GM10248 (cell line): ENCODE data around the gene NSUN5.
"Not testable (repeated sequence)": the region's sequence is repeated elsewhere in the genome, so short reads cannot be mapped to it uniquely, and the experiment has no call there.

Experiments
- CTCF ChIA-PET: fragments of 300-600 bp; sonication (Branson Sonifier 250); formaldehyde crosslinking; extraction: SDS; loops from one replicate; lab custom pipeline; 2021; ENCODE audit warnings: antibody characterized with exemption; lab: Yijun Ruan, JAX
- POLR2A ChIA-PET: fragments of 350-650 bp; sonication (Branson Sonifier 250); formaldehyde crosslinking; extraction: SDS; loops from one replicate; lab custom pipeline; 2020; ENCODE audit warnings: antibody characterized with exemption; lab: Yijun Ruan, JAX
- DNase-seq: peaks from one replicate; pipeline ENCODE4 v3.0.0; 2012; ENCODE audit errors: extremely low spot score
- CTCF ChIP-seq: IDR thresholded peaks from 2 replicates; pipeline ENCODE4 v1.5.1; 2012; ENCODE audit warnings: mild to moderate bottlenecking, low read depth; ENCODE audit errors: extremely low read depth, missing control alignments, control extremely low read depth

Gene NSUN5

GRCh38 chr7:73316521-73316920 lies 7.9 kb upstream of the NSUN5 start:
- POLR2A ChIA-PET: no interaction called here
- CTCF ChIA-PET: interaction anchor here (2.9 kb wide), 1 partner anchor 7 kb away, joined by 9 read pairs; no protein-coding TSS in a partner anchor
- no peak for TF ChIP-seq CTCF
- DNase-seq: no peak

- ChIA-PET CTCF (interaction anchor here (2.9 kb wide), 1 partner anchor 10 kb away, joined by 9 read pairs; no protein-coding TSS in a partner anchor), POLR2A (no interaction called here)
- TF ChIP-seq CTCF: no peak
- DNase-seq: no peak
Observed at GRCh38 chr7:73314271-73314670, 5.6 kb upstream of the NSUN5 start.

GRCh38 chr7:73313521-73313906 lies 4.9 kb upstream of the NSUN5 start:
- ChIA-PET CTCF (interaction anchor here (2.9 kb wide), 1 partner anchor 10 kb away, joined by 9 read pairs; no protein-coding TSS in a partner anchor), POLR2A (no interaction called here)
- DNase-seq: no peak
- TF ChIP-seq CTCF: no peak

GRCh38 chr7:73312831-73313520 lies 4.3 kb upstream of the NSUN5 start:
- DNase-seq: no peak
- CTCF ChIA-PET: no interaction called here

GRCh38 chr7:73311421-73311820 lies 2.8 kb upstream of the NSUN5 start:
- DNase-seq, CTCF ChIA-PET, POLR2A ChIA-PET: not testable (repeated sequence)

More at GRCh38 chr7:73312831-73313520, 4.3 kb upstream of the NSUN5 start:
- no peak for TF ChIP-seq CTCF
- POLR2A ChIA-PET: no interaction called here

GRCh38 chr7:73308074-73308664 lies 457 bp downstream of the NSUN5 start:
- POLR2A ChIA-PET: interaction anchor here (0.7 kb wide), 1 partner anchor 97 kb away, joined by 3 read pairs; no protein-coding TSS in a partner anchor
- no peak for TF ChIP-seq CTCF
- CTCF ChIA-PET: no interaction called here
- peak; percentile 29 for DNase-seq

- TF ChIP-seq CTCF: no peak
- POLR2A ChIA-PET: no interaction called here
- no peak for DNase-seq
- CTCF ChIA-PET: no interaction called here
Observed at GRCh38 chr7:73307436-73307835, 1.2 kb downstream of the NSUN5 start.

- DNase-seq, CTCF ChIA-PET, POLR2A ChIA-PET: not testable (repeated sequence)
Observed at GRCh38 chr7:73304612-73305387, 3.8 kb downstream of the NSUN5 start.
